Vagina (tissue), 2 donors: ENCODE measurements around the gene ZNF615.
"Not testable (repeated sequence)": the region's sequence is repeated elsewhere in the genome, so short reads cannot be mapped to it uniquely, and the experiment has no call there.

Experiments
- CTCF ChIP-seq, 3 experiments: fragments of 450-650 bp in 2 of 3; fragments of 200-600 bp in 1 of 3; sonication (generic) in 1 of 3; IDR thresholded peaks; one replicate each; pipeline ENCODE4 v1.5.1; 2017 to 2019; ENCODE audit warnings: antibody characterized with exemption in 3 of 3, mild to moderate bottlenecking in 2 of 3, moderate library complexity in 2 of 3
- POLR2A ChIP-seq, 2 donors: fragments of 450-650 bp; IDR thresholded peaks; one replicate each; pipeline ENCODE4 v1.6.1; 2017; ENCODE audit warnings: antibody characterized with exemption in 2 of 2, mild to moderate bottlenecking in 2 of 2, moderate library complexity in 2 of 2
- POLR2AphosphoS5 ChIP-seq, 2 donors: sonication (generic); formaldehyde crosslinking; IDR thresholded peaks; one replicate each; pipeline ENCODE4 v1.9.0; 2017; ENCODE audit warnings: antibody characterized with exemption in 2 of 2, mild to moderate bottlenecking in 2 of 2, low read depth in 1 of 2; ENCODE audit not compliant: insufficient read depth in 1 of 2

GRCh38 chr19:52051736-52052135 lies 43.7 kb upstream of the ZNF615 start:
- not testable (repeated sequence) for TF ChIP-seq POLR2A (IDR thresholded peaks at IDR 0.05); CTCF (IDR thresholded peaks at IDR 0.05); POLR2AphosphoS5 (IDR thresholded peaks at IDR 0.05; ENCODE audit: insufficient read depth in 1 of 2, low read depth in 1 of 2)
